ENCODE data around the gene UNC5A.

Gene UNC5A

DNA sequence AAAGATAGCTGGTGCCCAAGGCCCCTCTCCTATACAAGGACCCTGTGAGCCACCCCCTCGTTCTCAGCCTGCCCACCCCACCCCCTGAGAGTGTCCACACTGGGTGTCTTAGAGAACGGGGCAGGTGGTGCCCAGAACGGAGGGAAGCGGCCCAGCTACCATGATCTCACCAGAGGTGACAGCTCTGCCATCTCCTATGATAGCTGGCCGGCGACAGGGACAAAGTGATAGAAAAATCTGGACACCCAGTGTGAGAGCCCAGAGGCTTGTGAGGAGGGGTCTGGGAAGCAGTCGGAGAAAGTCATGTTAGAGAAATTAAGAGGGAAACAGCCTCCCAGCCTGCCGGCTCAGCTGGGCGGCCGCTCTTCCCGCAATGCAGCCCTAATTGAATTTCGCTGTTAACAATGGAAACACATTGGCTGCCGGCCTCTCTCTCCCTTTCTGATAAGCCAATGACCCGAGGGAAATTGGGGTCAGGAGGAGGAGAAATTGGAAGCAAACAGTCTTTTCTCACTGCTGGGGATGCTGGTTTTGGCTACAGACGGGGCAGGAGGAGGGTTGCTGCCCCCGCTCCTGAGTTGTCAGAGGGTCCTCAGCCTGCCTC, 56.5 kb downstream of the UNC5A start:
- TF ChIP-seq, protein P1, sequence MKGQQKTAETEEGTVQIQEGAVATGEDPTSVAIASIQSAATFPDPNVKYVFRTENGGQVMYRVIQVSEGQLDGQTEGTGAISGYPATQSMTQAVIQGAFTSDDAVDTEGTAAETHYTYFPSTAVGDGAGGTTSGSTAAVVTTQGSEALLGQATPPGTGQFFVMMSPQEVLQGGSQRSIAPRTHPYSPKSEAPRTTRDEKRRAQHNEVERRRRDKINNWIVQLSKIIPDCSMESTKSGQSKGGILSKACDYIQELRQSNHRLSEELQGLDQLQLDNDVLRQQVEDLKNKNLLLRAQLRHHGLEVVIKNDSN (IDR thresholded peaks at IDR 0.05) = no peak
- no peak for TF ChIP-seq NFIC (IDR thresholded peaks at IDR 0.05)
- TF ChIP-seq FOXM1 (IDR thresholded peaks at IDR 0.05; ENCODE audit: borderline replicate concordance, low read depth) = no peak
- TF ChIP-seq CREB1 (IDR thresholded peaks at IDR 0.05; ENCODE audit: low read depth) = no peak
- TF ChIP-seq EP300 (IDR thresholded peaks at IDR 0.05; ENCODE audit: borderline replicate concordance) = no peak
- no peak for TF ChIP-seq RAD21 (IDR thresholded peaks at IDR 0.05; ENCODE audit: low read depth)
- TF ChIP-seq TCF12 (IDR thresholded peaks at IDR 0.05; ENCODE audit: low read depth) = no peak
- TF ChIP-seq, protein P2, sequence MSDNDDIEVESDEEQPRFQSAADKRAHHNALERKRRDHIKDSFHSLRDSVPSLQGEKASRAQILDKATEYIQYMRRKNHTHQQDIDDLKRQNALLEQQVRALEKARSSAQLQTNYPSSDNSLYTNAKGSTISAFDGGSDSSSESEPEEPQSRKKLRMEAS (IDR thresholded peaks at IDR 0.05) = no peak
- no peak for TF ChIP-seq ZBTB7A (IDR thresholded peaks at IDR 0.05; ENCODE audit: low read depth)
- TF ChIP-seq YY1 (IDR thresholded peaks at IDR 0.05; ENCODE audit: low read depth) = no peak
- TF ChIP-seq, protein P3, sequence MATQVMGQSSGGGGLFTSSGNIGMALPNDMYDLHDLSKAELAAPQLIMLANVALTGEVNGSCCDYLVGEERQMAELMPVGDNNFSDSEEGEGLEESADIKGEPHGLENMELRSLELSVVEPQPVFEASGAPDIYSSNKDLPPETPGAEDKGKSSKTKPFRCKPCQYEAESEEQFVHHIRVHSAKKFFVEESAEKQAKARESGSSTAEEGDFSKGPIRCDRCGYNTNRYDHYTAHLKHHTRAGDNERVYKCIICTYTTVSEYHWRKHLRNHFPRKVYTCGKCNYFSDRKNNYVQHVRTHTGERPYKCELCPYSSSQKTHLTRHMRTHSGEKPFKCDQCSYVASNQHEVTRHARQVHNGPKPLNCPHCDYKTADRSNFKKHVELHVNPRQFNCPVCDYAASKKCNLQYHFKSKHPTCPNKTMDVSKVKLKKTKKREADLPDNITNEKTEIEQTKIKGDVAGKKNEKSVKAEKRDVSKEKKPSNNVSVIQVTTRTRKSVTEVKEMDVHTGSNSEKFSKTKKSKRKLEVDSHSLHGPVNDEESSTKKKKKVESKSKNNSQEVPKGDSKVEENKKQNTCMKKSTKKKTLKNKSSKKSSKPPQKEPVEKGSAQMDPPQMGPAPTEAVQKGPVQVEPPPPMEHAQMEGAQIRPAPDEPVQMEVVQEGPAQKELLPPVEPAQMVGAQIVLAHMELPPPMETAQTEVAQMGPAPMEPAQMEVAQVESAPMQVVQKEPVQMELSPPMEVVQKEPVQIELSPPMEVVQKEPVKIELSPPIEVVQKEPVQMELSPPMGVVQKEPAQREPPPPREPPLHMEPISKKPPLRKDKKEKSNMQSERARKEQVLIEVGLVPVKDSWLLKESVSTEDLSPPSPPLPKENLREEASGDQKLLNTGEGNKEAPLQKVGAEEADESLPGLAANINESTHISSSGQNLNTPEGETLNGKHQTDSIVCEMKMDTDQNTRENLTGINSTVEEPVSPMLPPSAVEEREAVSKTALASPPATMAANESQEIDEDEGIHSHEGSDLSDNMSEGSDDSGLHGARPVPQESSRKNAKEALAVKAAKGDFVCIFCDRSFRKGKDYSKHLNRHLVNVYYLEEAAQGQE (IDR thresholded peaks at IDR 0.05; ENCODE audit: low read depth) = no peak
- no peak for TF ChIP-seq EGR1 (IDR thresholded peaks at IDR 0.05)
- TF ChIP-seq TEAD4 (IDR thresholded peaks at IDR 0.05) = no peak
- TF ChIP-seq CEBPB (IDR thresholded peaks at IDR 0.05) = no peak
- TF ChIP-seq TAF1 (IDR thresholded peaks at IDR 0.05; ENCODE audit: low read depth) = no peak

DNA sequence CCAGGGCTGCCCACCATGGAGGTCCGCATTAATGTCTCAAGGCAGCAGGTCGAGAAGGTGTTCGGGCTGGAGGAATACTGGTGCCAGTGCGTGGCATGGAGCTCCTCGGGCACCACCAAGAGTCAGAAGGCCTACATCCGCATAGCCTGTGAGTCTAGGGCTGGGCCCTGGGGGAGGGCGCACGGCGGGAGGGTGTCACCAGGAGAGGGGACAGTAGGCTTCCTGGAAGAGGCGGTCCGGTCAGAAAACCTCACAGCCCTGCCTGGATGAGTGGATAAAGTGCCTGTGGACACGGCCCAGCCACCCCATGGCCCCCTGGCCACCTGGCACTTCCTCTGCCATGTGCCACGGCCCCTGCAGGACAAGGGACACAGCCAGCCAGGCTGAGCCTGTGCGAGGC, 57.8 kb downstream of the UNC5A start:
- TF ChIP-seq RAD21 (IDR thresholded peaks at IDR 0.05; ENCODE audit: low read depth) = no peak
- TF ChIP-seq, protein P1 (IDR thresholded peaks at IDR 0.05) = no peak
- TF ChIP-seq CREB1 (IDR thresholded peaks at IDR 0.05; ENCODE audit: low read depth) = no peak
- TF ChIP-seq NFIC (IDR thresholded peaks at IDR 0.05) = no peak
- no peak for TF ChIP-seq CEBPB (IDR thresholded peaks at IDR 0.05)

DNA sequence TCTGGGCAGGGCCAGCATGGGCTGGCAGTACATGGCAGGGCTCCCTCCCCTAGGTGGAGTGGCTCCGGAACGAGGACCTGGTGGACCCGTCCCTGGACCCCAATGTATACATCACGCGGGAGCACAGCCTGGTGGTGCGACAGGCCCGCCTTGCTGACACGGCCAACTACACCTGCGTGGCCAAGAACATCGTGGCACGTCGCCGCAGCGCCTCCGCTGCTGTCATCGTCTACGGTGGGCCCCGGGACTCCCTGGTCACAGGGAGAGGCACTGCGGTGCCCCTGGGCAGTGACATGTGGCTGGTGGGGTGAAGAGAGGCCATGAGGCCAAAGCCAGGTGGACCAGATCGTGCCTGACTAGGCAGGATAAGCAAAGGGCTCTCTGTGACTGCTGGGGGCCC, 58.4 kb downstream of the UNC5A start:
- TF ChIP-seq TEAD4 (IDR thresholded peaks at IDR 0.05) = no peak

DNA sequence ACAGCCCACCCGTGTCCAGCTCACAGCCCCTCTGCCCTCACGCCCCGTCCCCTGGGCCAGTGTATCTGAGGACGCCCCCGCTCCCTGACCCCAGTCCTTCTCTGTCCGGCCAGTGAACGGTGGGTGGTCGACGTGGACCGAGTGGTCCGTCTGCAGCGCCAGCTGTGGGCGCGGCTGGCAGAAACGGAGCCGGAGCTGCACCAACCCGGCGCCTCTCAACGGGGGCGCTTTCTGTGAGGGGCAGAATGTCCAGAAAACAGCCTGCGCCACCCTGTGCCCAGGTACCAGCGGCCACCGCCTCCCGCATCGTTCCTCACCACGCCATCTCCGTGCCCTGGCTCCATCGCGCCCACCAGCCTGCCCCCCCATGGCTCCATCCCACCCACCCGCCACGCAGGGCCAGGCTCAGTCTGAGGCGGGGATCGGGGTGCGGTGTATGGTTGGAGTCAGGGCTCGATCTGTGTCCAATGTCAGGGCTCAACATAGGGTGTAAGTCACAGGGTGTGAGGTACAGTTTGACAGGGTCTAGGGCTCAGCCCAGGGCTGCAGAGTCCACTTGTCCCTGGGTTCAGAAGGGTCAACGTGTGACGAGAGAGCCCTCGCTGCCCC, 59.2 kb downstream of the UNC5A start:
- TF ChIP-seq CREB1 (IDR thresholded peaks at IDR 0.05; ENCODE audit: low read depth) (no peak), ZBTB7A (IDR thresholded peaks at IDR 0.05; ENCODE audit: low read depth) (no peak), NFIC (IDR thresholded peaks at IDR 0.05) (no peak), EP300 (IDR thresholded peaks at IDR 0.05; ENCODE audit: borderline replicate concordance) (no peak), TAF1 (IDR thresholded peaks at IDR 0.05; ENCODE audit: low read depth) (no peak), RAD21 (IDR thresholded peaks at IDR 0.05; ENCODE audit: low read depth) (no peak), TCF12 (IDR thresholded peaks at IDR 0.05; ENCODE audit: low read depth) (no peak), FOXM1 (IDR thresholded peaks at IDR 0.05; ENCODE audit: borderline replicate concordance, low read depth) (no peak), EGR1 (IDR thresholded peaks at IDR 0.05) (no peak), YY1 (IDR thresholded peaks at IDR 0.05; ENCODE audit: low read depth) (no peak), CEBPB (IDR thresholded peaks at IDR 0.05) (no peak), TEAD4 (IDR thresholded peaks at IDR 0.05) (no peak)
- TF ChIP-seq, protein P3 (IDR thresholded peaks at IDR 0.05; ENCODE audit: low read depth) = no peak
- TF ChIP-seq, protein P2 (IDR thresholded peaks at IDR 0.05) = no peak
- TF ChIP-seq, protein P1 (IDR thresholded peaks at IDR 0.05) = no peak

DNA sequence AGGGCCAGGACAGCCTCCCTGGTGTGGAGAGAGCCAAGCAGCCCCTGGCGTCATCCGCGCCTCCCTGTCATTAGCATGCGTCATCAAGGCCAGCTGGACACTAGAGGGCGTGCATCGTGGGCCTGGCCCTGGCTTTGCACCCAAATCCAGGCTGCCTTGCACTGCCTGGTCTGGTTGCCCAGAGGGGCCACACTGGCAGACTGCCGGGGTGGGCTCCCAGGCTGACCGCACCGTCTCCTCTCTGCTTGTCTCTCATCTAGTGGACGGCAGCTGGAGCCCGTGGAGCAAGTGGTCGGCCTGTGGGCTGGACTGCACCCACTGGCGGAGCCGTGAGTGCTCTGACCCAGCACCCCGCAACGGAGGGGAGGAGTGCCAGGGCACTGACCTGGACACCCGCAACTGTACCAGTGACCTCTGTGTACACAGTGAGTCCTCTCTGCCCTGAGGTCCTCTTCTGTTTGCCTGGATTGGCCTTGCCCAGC, 59.8 kb downstream of the UNC5A start:
- no peak for TF ChIP-seq EP300 (IDR thresholded peaks at IDR 0.05; ENCODE audit: borderline replicate concordance)
- peak; percentile 56; the same call in 1 of the 2 replicates for TF ChIP-seq RAD21 (IDR thresholded peaks at IDR 0.05; ENCODE audit: low read depth)
- no peak for TF ChIP-seq ZBTB7A (IDR thresholded peaks at IDR 0.05; ENCODE audit: low read depth)
- peak; percentile 85 for TF ChIP-seq CREB1 (IDR thresholded peaks at IDR 0.05; ENCODE audit: low read depth)
- TF ChIP-seq TEAD4 (IDR thresholded peaks at IDR 0.05) = no peak
- TF ChIP-seq, protein P1 (IDR thresholded peaks at IDR 0.05) = peak; percentile 27; the same call in 1 of the 2 replicates
- TF ChIP-seq TCF12 (IDR thresholded peaks at IDR 0.05; ENCODE audit: low read depth) = no peak
- TF ChIP-seq EGR1 (IDR thresholded peaks at IDR 0.05) = no peak
- TF ChIP-seq TAF1 (IDR thresholded peaks at IDR 0.05; ENCODE audit: low read depth) = no peak
- TF ChIP-seq YY1 (IDR thresholded peaks at IDR 0.05; ENCODE audit: low read depth) = no peak
- TF ChIP-seq, protein P3 (IDR thresholded peaks at IDR 0.05; ENCODE audit: low read depth) = no peak
- TF ChIP-seq, protein P2 (IDR thresholded peaks at IDR 0.05) = peak; percentile 41; the same call in 1 of the 2 replicates
- TF ChIP-seq CEBPB (IDR thresholded peaks at IDR 0.05) = no peak
- no peak for TF ChIP-seq NFIC (IDR thresholded peaks at IDR 0.05)
- no peak for TF ChIP-seq FOXM1 (IDR thresholded peaks at IDR 0.05; ENCODE audit: borderline replicate concordance, low read depth)

All from Ishikawa (cell line).